Ascending aorta (tissue), 2 donors: Measurements from ENCODE around the gene KLRG1. TPM values are rescaled to one million over a fixed set of nuclear protein-coding genes. Genes with fewer than 3 reads are reported as not detected.

ENCODE experiments used
- DNase-seq, 2 donors: peaks; one replicate each; pipeline ENCODE4 v3.0.0-alpha.2; 2019; ENCODE audit warnings: low spot score in 2 of 2
- H3K27ac ChIP-seq, 2 donors: fragments of 200-600 bp; sonication (generic); one replicate each; pipeline ENCODE4 v1.5.1; 2016 to 2017; ENCODE audit warnings: mild to moderate bottlenecking in 1 of 2
- H3K27me3 ChIP-seq: fragments of 200-600 bp; sonication (generic); one replicate; pipeline ENCODE4 v1.5.1; 2017
- H3K36me3 ChIP-seq, 2 donors: fragments of 200-600 bp; sonication (generic); one replicate each; pipeline ENCODE4 v1.5.1; 2016
- H3K4me1 ChIP-seq, 2 donors: fragments of 200-600 bp; sonication (generic); one replicate each; pipeline ENCODE4 v1.5.1; 2016 to 2017; ENCODE audit warnings: mild to moderate bottlenecking in 1 of 2
- H3K4me3 ChIP-seq, 2 donors: fragments of 200-600 bp; sonication (generic); one replicate each; pipeline ENCODE4 v1.5.1; 2016 to 2017; ENCODE audit warnings: mild to moderate bottlenecking in 1 of 2
- H3K9me3 ChIP-seq, 2 donors: fragments of 200-600 bp; sonication (generic); one replicate each; pipeline ENCODE4 v1.5.1; 2016
- CTCF ChIP-seq, 3 experiments: fragments of 200-600 bp in 2 of 3; fragments of 450-650 bp in 1 of 3; sonication (generic) in 2 of 3; IDR thresholded peaks; one replicate each; pipeline ENCODE4 v1.5.1; 2016 to 2019; ENCODE audit warnings: antibody characterized with exemption in 3 of 3, mild to moderate bottlenecking in 1 of 3, moderate library complexity in 1 of 3
- intact Hi-C: fragments of 100-400 bp; cut with DNase I; formaldehyde crosslinking; loops from one replicate; pipeline ENCODE4 v1.15.1; 2023
- total RNA-seq: library from RNA; depleted of rRNA; stranded (reverse); fragments of >200 nt; gene quantifications from one replicate; pipeline ENCODE4 v1.1.0, GENCODE V29; 2016

Gene KLRG1
- total RNA-seq, 1 donor from 2014 or later: 0.53 TPM

DNA sequence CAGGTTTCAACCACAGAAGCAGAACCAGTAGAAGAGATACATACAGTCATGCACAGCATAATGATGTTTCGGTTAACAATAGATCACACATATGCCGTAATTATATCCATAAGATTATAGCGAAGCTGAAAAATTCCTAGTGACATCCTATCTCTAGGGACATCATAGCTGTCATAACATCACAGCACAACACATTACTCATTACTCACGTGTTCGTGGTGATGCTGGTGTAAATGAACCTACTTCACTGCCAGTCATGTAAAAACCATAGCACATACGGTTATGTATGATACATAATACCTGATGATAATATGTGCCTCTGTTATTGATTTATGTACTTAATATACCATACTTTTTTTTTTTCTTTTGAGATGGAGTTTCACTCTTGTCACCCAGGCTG, 44.7 kb downstream of the KLRG1 start:
- intact Hi-C loops: no loop called here

DNA sequence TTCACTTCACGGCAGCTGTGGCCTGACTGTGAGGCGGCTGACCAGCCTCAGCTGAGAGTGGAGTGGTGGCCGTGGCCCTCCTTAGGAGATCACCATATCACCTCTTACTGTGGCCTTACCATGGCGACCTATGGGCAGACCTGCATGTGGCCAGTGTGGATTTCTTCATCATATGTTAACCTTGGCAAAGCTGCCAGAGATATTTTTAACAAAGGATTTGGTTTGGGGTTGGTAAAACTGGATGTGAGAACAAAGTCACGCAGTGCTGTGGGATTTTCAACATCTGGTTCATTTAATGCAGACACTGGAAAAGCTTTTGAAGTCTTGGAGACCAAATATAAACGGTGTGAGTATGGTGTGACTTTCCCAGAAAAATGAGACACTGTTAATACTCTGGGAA, 46.9 kb downstream of the KLRG1 start:
- intact Hi-C loops: loop anchor here (5.0 kb wide), 1 partner anchor 354 kb away; no protein-coding TSS in a partner anchor
- Histone ChIP-seq H3K27ac (no peak overlapping the region), H3K4me1 (no peaks in the 10 kb centered on the region), H3K9me3 (no peaks in the 10 kb centered on the region), H3K36me3 (no peaks in the 10 kb centered on the region), H3K4me3 (no peak overlapping the region), H3K27me3 (no peaks in the 10 kb centered on the region)
- DNase-seq: no peak
- TF ChIP-seq CTCF (IDR thresholded peaks at IDR 0.05): no peak

More for the DNA sequence above, 44.7 kb downstream of the KLRG1 start:
- Histone ChIP-seq H3K4me3 (no peak overlapping the region), H3K36me3 (no peaks in the 10 kb centered on the region), H3K27me3 (no peaks in the 10 kb centered on the region), H3K9me3 (no peaks in the 10 kb centered on the region), H3K27ac (no peak overlapping the region), H3K4me1 (no peaks in the 10 kb centered on the region)
- TF ChIP-seq CTCF (IDR thresholded peaks at IDR 0.05): no peak
- DNase-seq: no peak

- no peak for DNase-seq
- Histone ChIP-seq H3K9me3 (no peaks in the 10 kb centered on the region), H3K4me1 (no peaks in the 10 kb centered on the region), H3K36me3 (no peaks in the 10 kb centered on the region), H3K4me3 (no peak overlapping the region), H3K27ac (no peak overlapping the region), H3K27me3 (no peaks in the 10 kb centered on the region)
- intact Hi-C loops: loop anchor here (5.0 kb wide), 1 partner anchor 355 kb away; no protein-coding TSS in a partner anchor
- TF ChIP-seq CTCF (IDR thresholded peaks at IDR 0.05): no peak
These were observed 48.1 kb downstream of the KLRG1 start for GRCh38 chr12:9037431-9037830.

DNA sequence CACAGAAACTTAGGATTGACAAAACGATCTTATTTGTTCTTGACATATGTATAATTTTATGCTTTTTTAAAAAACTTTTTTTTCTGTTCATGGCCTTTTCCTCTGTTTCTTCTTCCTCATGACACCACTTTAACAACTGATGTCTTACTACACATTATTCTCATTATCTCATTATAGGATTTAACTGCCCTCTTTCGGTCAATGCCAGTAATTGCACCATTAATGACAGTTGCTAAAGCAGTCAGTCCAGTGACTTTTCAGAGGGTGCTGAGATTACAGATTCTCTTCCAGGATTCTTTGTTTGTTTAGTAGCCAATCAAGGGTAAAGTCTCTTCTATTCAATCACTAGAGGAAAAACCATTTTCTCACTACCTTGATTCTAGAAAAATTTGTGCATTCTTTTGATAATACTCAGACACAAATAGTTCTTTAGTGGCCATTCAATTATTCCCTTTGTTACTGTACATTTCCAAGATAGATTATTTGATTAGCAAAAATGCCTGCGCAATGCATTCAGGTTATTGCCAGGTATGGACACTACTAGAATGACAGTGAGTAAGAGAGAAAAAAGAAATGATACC, 50.1 kb downstream of the KLRG1 start:
- Histone ChIP-seq H3K9me3 (no peaks in the 10 kb centered on the region), H3K4me1 (no peaks in the 10 kb centered on the region), H3K27ac (no peak overlapping the region), H3K27me3 (no peaks in the 10 kb centered on the region), H3K4me3 (no peak overlapping the region), H3K36me3 (no peaks in the 10 kb centered on the region)
- intact Hi-C loops: loop anchor here (2.0 to 5.0 kb wide), 2 partner anchors 91 to 357 kb away; partner anchors contain the start of gene M6PR
- peak; percentile 39 to 71 (median 67) for TF ChIP-seq CTCF (IDR thresholded peaks at IDR 0.05)
- no peak for DNase-seq

DNA sequence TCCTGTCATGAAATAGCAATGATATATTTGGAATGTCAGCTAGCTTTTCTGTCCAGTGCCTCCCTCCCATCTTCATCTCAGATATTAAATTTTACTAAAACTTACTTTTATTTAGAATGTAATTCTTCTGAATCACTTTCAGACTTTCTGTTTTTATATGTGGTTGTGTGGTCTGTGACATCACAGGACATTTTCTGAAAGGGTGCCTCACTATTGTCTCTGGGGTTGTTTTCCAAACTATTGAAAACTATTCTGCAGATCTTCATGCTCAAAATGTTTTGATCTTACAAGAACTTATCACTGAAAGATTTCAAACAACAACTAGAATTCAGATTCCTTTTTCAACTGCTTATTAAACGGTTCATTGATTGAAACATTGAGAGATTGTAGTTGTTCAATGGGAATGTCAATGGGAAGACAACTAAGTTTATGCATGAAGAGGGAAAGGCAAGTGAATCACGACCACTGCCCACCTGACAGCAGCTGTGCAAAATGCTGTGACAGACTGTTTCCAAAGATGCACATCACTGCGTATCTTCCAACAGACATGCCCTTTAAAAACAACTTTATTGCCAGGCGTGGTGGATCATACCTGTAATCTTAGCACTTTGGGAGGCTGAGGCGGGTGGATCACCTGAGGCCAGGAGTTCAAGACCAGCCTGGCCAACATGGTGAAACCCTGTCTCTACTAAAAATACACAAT, 51.3 kb downstream of the KLRG1 start:
- no peak overlapping the region for H3K27ac ChIP-seq
- H3K4me1 ChIP-seq: no peaks in the 10 kb centered on the region
- H3K9me3 ChIP-seq: no peaks in the 10 kb centered on the region
- no peaks in the 10 kb centered on the region for H3K36me3 ChIP-seq
- no peak overlapping the region for H3K4me3 ChIP-seq
- TF ChIP-seq CTCF (IDR thresholded peaks at IDR 0.05): no peak
- H3K27me3 ChIP-seq: no peaks in the 10 kb centered on the region
- DNase-seq: no peak
- intact Hi-C loops: loop anchor here (10.0 kb wide), 1 partner anchor 386 kb away; no protein-coding TSS in a partner anchor
